Measurements from ENCODE around the gene KIAA0930. TPM values are rescaled to one million over a fixed set of nuclear protein-coding genes. Genes with fewer than 3 reads are reported as not detected.
A peak's percentile ranks its signal among the peaks of the same experiment; 100 is the strongest.
"Not testable (repeated sequence)": the region's sequence is repeated elsewhere in the genome, so short reads cannot be mapped to it uniquely, and the experiment has no call there.

Gene KIAA0930
- total RNA-seq, 6 experiments from 2014 or later: 24.5 to 57.9 (median 40.8) TPM

- 54% methylated on average over 7 of the region's 13 CpGs for WGBS (ENCODE audit: insufficient coverage, low coverage, low lambda C conversion rate, missing lambda C conversion rate)
- DNase-seq (no peak), ATAC-seq (peak; percentile 23 to 51 (median 40))
- intact Hi-C loops (cut with DNase I): no loop called here
- Histone ChIP-seq H3K27ac (no peak overlapping the region), H3K36me3 (peaks cover 0 to 20% (median 2%) of the 10 kb centered on the region in 4 donors), H3K9me3 (no peaks in the 10 kb centered on the region), H3K4me1 (no peaks in the 10 kb centered on the region), H3K4me3 (no peak overlapping the region), H3K27me3 (no peaks in the 10 kb centered on the region)
- TF ChIP-seq CTCF (IDR thresholded peaks at IDR 0.05): no peak
- TF ChIP-seq POLR2A (IDR thresholded peaks at IDR 0.05): no peak
These were observed 48.0 kb downstream of the KIAA0930 start for GRCh38 chr22:45192701-45193187.

- ATAC-seq; H3K27me3 ChIP-seq; intact Hi-C loops (cut with DNase I); H3K4me3 ChIP-seq; DNase-seq; H3K4me1 ChIP-seq; H3K9me3 ChIP-seq; H3K27ac ChIP-seq: not testable (repeated sequence)
- WGBS (ENCODE audit: insufficient coverage, low coverage, low lambda C conversion rate, missing lambda C conversion rate): 91% methylated on average over 8 of the region's 9 CpGs
- H3K36me3 ChIP-seq: peaks cover 0 to 10% (median 0%) of the 10 kb centered on the region in 4 donors
These were observed 48.9 kb downstream of the KIAA0930 start for GRCh38 chr22:45191746-45192145.

GRCh38 chr22:45190202-45190872, 50.4 kb downstream of the KIAA0930 start:
- DNase-seq: no peak
- Histone ChIP-seq H3K9me3 (no peaks in the 10 kb centered on the region), H3K36me3 (peaks cover 0 to 9% (median 1%) of the 10 kb centered on the region in 4 donors), H3K4me3 (no peak overlapping the region), H3K27ac (no peak overlapping the region), H3K4me1 (no peaks in the 10 kb centered on the region), H3K27me3 (no peaks in the 10 kb centered on the region)
- 67% methylated on average over 2 of the region's 4 CpGs for WGBS (ENCODE audit: insufficient coverage, low coverage, low lambda C conversion rate, missing lambda C conversion rate)
- no peak for TF ChIP-seq POLR2A (IDR thresholded peaks at IDR 0.05)
- no peak for ATAC-seq
- intact Hi-C loops (cut with DNase I): no loop called here

GRCh38 chr22:45188779-45189178, 51.9 kb downstream of the KIAA0930 start:
- peaks cover 0 to 24% (median 7%) of the 10 kb centered on the region in 4 donors for H3K36me3 ChIP-seq
- TF ChIP-seq CTCF (IDR thresholded peaks at IDR 0.05) (no peak), POLR2A (IDR thresholded peaks at IDR 0.05) (no peak)
- DNase-seq (no peak), ATAC-seq (no peak)
- intact Hi-C loops (cut with DNase I): no loop called here
- WGBS (ENCODE audit: insufficient coverage, low coverage, low lambda C conversion rate, missing lambda C conversion rate): 77% methylated on average over 5 of the region's 16 CpGs
- no peaks in the 10 kb centered on the region for H3K4me1 ChIP-seq
- no peaks in the 10 kb centered on the region for H3K27me3 ChIP-seq
- no peak overlapping the region for H3K4me3 ChIP-seq
- no peaks in the 10 kb centered on the region for H3K9me3 ChIP-seq
- no peak overlapping the region for H3K27ac ChIP-seq

GRCh38 chr22:45187891-45188290, 52.8 kb downstream of the KIAA0930 start:
- TF ChIP-seq CTCF (IDR thresholded peaks at IDR 0.05) (no peak), POLR2A (IDR thresholded peaks at IDR 0.05) (no peak)
- Histone ChIP-seq H3K9me3 (no peaks in the 10 kb centered on the region), H3K27me3 (no peaks in the 10 kb centered on the region), H3K27ac (no peak overlapping the region), H3K4me3 (no peak overlapping the region), H3K4me1 (no peaks in the 10 kb centered on the region), H3K36me3 (peaks cover 0 to 31% (median 11%) of the 10 kb centered on the region in 4 donors)
- intact Hi-C loops (cut with DNase I): no loop called here
- WGBS (ENCODE audit: insufficient coverage, low coverage, low lambda C conversion rate, missing lambda C conversion rate): 66% methylated on average over 4 of the region's 4 CpGs
- ATAC-seq (peak in 1 of 4 donors; percentile 35), DNase-seq (no peak)

Data from right lobe of liver (tissue), 6 donors.